SK-N-SH treated with all-trans-retinoic acid at 6 μM for 48 hours (cell line): Measurements from ENCODE around the gene R3HDM4.
A peak's percentile ranks its signal among the peaks of the same experiment; 100 is the strongest.
"Not testable (repeated sequence)": the region's sequence is repeated elsewhere in the genome, so short reads cannot be mapped to it uniquely, and the experiment has no call there.

Experiments
- ATAC-seq: fragments of 200-7000 bp; cut with Tn5 transposase; 3 replicates; pipeline ENCODE4 v1.9.1; 2020; ENCODE audit warnings: mild to moderate bottlenecking, moderate library complexity
- CSDC2 ChIP-seq: fragments of 250-450 bp; sonication (Bioruptor Pico); IDR thresholded peaks from 2 replicates; pipeline ENCODE4 v1.5.0; 2020; ENCODE audit warnings: mild to moderate bottlenecking, moderate library complexity
- GLIS3 ChIP-seq: fragments of 250-450 bp; sonication (Bioruptor Pico); IDR thresholded peaks from 2 replicates; pipeline ENCODE4 v1.5.0; 2020; ENCODE audit warnings: mild to moderate bottlenecking, moderate library complexity
- PATZ1 ChIP-seq: fragments of 250-450 bp; sonication (Bioruptor Pico); IDR thresholded peaks from 2 replicates; pipeline ENCODE4 v1.8.0; 2020; ENCODE audit warnings: mild to moderate bottlenecking, moderate library complexity, borderline replicate concordance
- SNAI2 ChIP-seq: fragments of 250-450 bp; sonication (Bioruptor Pico); IDR thresholded peaks from 2 replicates; pipeline ENCODE4 v1.5.0; 2020; ENCODE audit warnings: mild to moderate bottlenecking, moderate library complexity
- TOX ChIP-seq: fragments of 250-450 bp; sonication (Bioruptor Pico); IDR thresholded peaks from 2 replicates; pipeline ENCODE4 v1.8.0; 2021; ENCODE audit warnings: mild to moderate bottlenecking, moderate library complexity, borderline replicate concordance
- ZFP3 ChIP-seq: fragments of 250-450 bp; sonication (Bioruptor Pico); IDR thresholded peaks from 2 replicates; pipeline ENCODE4 v1.5.0; 2020; ENCODE audit warnings: mild to moderate bottlenecking, moderate library complexity
- ZNF565 ChIP-seq: fragments of 450-650 bp; formaldehyde crosslinking; conservative IDR thresholded peaks from 2 replicates; pipeline ENCODE4 v1.5.0; 2020; ENCODE audit warnings: low read depth, mild to moderate bottlenecking, moderate library complexity
- ZNF70 ChIP-seq: fragments of 450-650 bp; formaldehyde crosslinking; IDR thresholded peaks from 2 replicates; pipeline ENCODE4 v1.5.0; 2020; ENCODE audit warnings: mild to moderate bottlenecking, moderate library complexity
- ZNF8 ChIP-seq: fragments of 450-650 bp; formaldehyde crosslinking; IDR thresholded peaks from 2 replicates; pipeline ENCODE4 v1.5.0; 2020; ENCODE audit warnings: mild to moderate bottlenecking, moderate library complexity
- TF ChIP-seq, protein P1 (sequence below): fragments of 250-450 bp; sonication (Bioruptor Pico); IDR thresholded peaks from 2 replicates; pipeline ENCODE4 v1.5.1; 2021; ENCODE audit warnings: mild to moderate bottlenecking, moderate library complexity

Gene R3HDM4

GRCh38 chr19:850221-850978 is 62.6 kb downstream of the R3HDM4 start:
- ATAC-seq, result peak; percentile 75
- TF ChIP-seq TOX (CRISPR knock-in tag), result no peak
- TF ChIP-seq SNAI2, result no peak
- no peak for TF ChIP-seq PATZ1 (CRISPR knock-in tag)
- TF ChIP-seq ZNF8 (CRISPR knock-in tag), result no peak
- TF ChIP-seq, protein P1, sequence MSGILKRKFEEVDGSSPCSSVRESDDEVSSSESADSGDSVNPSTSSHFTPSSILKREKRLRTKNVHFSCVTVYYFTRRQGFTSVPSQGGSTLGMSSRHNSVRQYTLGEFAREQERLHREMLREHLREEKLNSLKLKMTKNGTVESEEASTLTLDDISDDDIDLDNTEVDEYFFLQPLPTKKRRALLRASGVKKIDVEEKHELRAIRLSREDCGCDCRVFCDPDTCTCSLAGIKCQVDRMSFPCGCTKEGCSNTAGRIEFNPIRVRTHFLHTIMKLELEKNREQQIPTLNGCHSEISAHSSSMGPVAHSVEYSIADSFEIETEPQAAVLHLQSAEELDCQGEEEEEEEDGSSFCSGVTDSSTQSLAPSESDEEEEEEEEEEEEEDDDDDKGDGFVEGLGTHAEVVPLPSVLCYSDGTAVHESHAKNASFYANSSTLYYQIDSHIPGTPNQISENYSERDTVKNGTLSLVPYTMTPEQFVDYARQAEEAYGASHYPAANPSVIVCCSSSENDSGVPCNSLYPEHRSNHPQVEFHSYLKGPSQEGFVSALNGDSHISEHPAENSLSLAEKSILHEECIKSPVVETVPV (CRISPR knock-in tag), result no peak
- TF ChIP-seq ZNF70, result no peak
- no peak for TF ChIP-seq ZFP3
- TF ChIP-seq, all 23 proteins: peak for 0

DNA sequence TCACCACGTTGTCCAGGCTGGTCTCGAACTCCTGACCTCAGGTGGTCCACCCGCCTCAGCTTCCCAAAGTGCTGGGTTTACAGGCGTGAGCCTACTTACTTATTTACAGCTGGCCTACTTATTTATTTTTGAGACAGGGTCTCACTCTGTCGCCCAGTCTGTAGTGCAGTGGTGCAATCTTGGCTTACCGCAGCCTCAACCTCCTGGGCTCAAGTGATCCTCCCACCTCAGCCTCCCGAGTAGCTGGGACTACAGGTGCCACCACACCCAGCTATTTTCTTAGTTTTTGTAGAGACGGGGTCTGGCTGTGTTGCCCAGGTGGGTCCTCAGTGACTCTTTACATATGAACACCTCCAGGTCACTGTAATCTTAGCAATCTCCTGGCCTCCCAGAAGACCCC is 63.8 kb downstream of the R3HDM4 start:
- ATAC-seq, result not testable (repeated sequence)

DNA sequence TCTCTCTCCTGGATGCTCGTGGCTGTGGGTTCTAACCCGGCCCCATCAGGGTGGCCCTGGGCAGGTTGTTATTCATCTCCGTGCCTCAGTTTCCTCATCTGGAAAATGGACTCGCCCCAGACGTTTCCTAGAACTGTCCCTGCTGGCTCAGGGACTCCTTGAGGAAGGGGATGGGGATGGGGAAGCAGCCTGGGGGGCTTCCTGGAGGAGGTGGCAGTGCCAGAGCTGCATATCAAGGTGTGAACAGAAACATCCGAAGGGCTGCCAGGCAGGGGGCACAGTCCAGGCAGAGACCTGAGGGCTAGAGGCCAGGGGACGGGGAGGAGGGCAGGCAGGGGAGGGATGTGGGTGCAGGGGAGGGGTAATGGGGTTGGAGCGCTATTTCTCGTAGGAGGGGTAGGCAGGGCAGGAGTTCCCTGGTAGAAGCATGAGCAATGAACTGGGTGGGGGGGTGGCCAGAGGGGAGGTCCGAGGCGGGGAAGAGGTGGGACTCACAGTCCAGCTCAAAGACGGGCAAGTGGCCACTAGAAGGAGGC is 64.6 kb downstream of the R3HDM4 start:
- TF ChIP-seq, protein P1 (CRISPR knock-in tag), result no peak
- TF ChIP-seq ZNF565 (no peak), CSDC2 (CRISPR knock-in tag) (no peak), GLIS3 (CRISPR knock-in tag) (no peak)
- ATAC-seq, result no peak
